Liver (tissue), 3 donors: Measurements from ENCODE around the gene MALRD1.

ENCODE experiments used
- CTCF ChIP-seq: fragments of 150-350 bp; IDR thresholded peaks from 2 replicates; pipeline ENCODE4 v1.5.1; 2017; ENCODE audit warnings: improper control_type of control experiment, low read depth, low read length; ENCODE audit not compliant: missing input control
- EGR1 ChIP-seq, 2 donors: IDR thresholded peaks; 2 replicates each; pipeline ENCODE4 v1.6.1; 2016 to 2018; ENCODE audit warnings: antibody characterized with exemption in 2 of 2, low read depth in 2 of 2
- GABPA ChIP-seq, 2 donors: IDR thresholded peaks in 1 of 2; conservative IDR thresholded peaks in 1 of 2; 2 replicates each; pipeline ENCODE4 v1.6.1; 2016; ENCODE audit warnings: antibody characterized with exemption in 2 of 2, mild to moderate bottlenecking in 1 of 2, moderate library complexity in 1 of 2
- JUND ChIP-seq, 2 donors: IDR thresholded peaks; 2 replicates each; pipeline ENCODE4 v1.6.1; 2016; ENCODE audit warnings: antibody characterized with exemption in 2 of 2
- MAX ChIP-seq: IDR thresholded peaks from 2 replicates; pipeline ENCODE4 v1.6.1; 2016; ENCODE audit warnings: antibody characterized with exemption
- REST ChIP-seq: IDR thresholded peaks from 2 replicates; pipeline ENCODE4 v1.6.1; 2016; ENCODE audit warnings: antibody characterized with exemption, mild to moderate bottlenecking
- TAF1 ChIP-seq: conservative IDR thresholded peaks from 2 replicates; pipeline ENCODE4 v1.6.1; 2016; ENCODE audit warnings: antibody characterized with exemption, mild to moderate bottlenecking
- donor health status: healthy.
- donor health status: healthy.

GRCh38 chr10:19247843-19248242 is 199.2 kb downstream of the MALRD1 start:
- TF ChIP-seq MAX = no peak
- no peak for TF ChIP-seq GABPA (IDR thresholded peaks at IDR 0.05 in 1 of 2, conservative IDR thresholded peaks at IDR 0.05 in 1 of 2)
- TF ChIP-seq CTCF = no peak
- no peak for TF ChIP-seq REST
- no peak for TF ChIP-seq EGR1 (IDR thresholded peaks at IDR 0.05; ENCODE audit: low read depth in 2 of 2)
- TF ChIP-seq TAF1 = no peak
- TF ChIP-seq JUND (IDR thresholded peaks at IDR 0.05) = no peak
